Activated gamma-delta T cell (primary cell): ENCODE results near the gene MRPL20.

Experiments
- DNase-seq: peaks from one replicate; lab custom pipeline; 2025; lab: John Stamatoyannopoulos, UW

Gene MRPL20

DNA sequence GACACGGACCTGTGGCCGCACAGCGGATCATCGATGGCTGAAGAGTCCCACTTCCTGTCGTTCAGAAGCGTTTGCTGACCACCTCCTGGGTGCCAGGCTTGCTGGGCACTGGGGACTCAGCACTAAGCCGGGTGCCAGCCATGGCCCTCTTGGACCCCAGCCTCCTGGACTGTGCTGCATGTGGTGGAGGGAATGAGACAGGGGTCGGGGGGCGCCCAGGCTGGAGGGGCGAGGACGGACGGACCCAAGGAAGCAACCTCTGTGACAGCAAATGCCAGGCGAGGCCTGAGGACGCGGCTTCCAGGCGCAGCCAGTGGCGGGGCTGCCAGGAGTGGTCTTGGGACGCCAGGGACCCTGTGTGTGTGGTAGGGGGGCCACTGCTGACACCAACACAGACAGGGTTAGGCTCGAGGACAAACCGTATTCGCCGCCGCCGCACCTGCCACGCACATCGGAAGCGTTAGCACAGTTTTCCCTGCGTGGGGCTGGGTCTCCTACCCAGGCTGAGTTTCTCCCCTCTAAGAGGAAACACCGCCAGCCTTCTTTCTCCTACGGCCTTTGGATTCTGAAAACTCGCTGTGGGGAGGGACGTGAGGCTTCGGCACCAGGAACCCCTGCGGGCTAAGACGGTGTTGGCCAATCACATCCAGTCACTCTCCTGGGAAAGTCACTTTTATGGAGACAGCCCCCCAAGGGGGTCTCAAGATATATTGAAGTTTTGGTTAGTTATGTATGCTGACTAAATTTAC, 45.7 kb downstream of the MRPL20 start:
- no peak for DNase-seq

DNA sequence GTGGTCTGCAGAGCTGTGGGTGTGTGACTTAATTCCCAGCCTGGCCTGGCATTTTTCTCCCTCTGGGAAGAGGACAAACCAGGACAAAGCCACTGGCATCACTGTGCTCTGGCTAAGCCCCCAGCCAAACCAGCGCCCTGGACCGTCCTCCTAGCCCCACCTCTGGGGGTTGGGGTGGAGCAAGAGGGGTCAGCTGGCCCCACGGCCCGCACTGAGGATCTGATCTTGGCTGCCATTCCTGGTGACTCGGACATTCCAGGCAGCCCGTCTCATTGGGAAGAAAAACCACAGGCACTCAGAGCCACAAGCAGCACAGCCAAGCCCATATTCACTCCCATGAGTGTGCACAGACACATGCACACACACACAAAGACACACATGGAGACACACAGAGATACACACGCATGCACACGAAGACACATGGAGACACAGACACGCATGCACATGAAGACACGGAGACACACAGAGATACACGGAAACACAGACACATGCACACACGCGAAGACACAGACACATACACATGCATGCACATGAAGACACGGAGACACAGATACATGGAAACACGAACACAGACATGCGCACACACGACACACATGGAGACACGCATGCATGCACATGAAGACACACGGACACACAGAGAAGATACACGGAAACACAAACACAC, 46.5 kb downstream of the MRPL20 start:
- DNase-seq = no peak

DNA sequence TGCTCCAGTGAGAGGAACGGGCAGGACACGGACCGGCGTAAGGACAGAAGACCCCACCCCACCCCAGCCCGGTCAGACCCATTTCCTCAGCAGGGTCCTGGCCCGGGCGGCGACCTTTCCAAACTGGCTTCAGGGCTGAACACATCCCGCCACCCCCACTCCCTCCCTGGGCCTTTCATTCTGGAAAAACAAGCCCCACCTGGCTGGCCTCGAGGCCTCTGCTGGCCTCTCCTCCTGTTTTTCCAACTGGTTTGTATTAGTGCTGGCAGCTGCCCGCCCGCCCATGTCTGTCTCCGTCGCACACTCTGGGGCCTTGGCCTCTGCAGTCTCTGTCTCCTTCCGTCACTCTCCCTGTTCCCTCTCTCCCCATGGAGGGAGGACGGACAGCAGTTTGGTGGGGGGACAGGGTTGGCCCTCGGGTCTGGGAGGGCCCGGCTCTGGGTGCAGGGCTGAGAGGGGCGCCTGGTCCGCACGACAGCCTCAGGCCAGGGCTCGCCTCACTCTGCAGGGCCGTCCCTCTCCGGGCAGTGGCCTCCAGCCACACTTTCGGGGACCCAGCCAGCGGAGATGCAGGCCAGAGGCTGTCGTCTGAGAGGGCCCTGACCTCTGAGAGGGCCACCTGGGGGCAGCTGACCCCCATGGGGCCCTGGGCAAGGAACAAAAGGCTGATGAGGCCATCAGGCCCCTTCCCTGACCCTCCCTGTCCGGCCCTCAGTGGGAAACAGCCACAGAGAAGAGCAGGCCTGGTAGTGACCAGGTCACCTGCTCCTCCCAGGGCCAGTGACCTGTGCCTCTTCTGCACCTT, 47.2 kb downstream of the MRPL20 start:
- DNase-seq = no peak

DNA sequence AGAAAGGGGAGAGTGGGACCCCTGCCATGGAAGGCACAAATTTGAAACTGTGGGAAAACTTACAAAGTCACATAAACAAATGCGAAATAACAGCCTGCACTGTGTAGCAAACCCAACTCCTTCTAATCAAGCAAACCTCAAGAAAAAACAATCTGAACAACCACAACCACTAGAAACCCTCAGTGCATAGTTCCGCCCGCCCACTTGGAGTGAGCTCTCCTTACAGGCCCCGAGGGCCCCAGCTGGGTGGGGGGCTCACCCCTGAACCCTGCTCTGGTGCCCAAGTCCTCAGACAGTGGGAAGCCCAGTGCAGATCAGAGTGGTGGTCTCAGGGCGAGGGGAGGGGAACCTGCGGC, 47.8 kb downstream of the MRPL20 start:
- DNase-seq = no peak

DNA sequence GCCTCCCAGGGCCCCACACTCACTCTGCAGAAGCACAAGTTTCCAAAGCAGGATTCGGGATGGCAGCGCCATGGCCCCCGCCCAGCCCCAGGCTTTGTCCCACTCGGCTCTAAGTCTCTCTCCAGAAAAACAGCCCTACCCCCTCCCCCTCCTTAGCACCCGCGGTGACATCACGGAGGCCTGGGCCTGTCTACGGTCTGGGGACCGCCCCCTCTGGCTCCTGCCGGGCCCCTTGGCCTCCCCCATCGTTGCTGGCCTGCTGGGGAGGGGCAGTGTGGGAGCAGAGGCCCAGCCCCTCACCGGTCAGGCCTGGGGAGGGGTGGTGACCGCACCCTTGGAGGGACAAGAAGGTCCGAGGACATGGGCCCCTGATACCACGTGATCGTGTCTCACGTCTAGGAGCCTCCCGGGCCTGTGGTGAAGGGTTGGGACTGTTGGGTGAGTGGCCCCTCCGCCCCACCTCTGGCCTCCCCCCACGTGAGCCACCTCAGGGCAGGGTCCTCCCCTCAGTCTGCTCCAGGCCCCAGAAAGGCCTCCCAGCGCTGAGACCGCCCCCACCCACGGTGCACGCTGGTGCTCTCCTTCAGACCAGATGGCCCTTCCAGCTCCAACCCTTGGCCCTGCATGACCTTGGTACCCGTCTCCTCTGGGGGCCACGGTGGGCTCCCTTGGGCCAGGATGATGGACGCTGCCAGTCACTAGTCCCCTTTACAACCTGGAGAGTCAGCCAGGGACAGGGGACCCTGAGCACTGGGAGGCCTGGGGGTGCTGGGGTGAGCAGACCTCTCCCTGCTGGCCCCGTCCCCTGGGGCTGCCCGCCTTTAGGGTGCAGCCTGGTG, 48.4 kb downstream of the MRPL20 start, which contains the start of gene MXRA8:
Gene MXRA8 (minus strand): TSS at position 123 of the 839 bp plus-strand sequence. CDS start 51 bp downstream, at position 72.
- DNase-seq = no peak

DNA sequence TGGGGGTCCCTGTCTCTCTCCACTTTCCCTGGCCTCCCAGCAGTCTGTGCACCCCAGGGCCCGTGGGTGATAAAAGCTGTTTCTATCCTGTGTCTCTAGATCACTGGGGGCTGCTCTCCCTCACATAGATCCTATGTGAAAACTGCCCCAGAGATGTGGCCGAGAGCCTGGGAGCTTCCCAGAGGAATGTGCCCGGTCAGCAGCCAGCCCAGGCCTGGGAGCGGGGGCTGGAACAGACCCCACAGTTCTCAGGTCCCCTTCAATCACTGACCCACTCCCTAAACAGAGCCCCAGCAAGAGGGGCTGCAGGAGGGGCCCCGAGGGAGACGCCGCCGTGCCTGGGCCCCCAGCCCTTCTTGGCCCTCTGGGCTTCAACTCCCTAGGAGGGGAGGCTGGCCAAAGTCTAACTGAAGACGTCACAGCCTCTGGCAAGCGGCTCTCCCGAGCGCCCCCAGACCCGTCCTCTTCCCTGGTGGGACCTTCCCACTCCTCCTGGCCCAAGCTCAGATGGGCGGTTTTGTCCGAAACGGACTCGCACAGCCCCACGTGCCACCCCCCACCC, 49.1 kb downstream of the MRPL20 start:
- DNase-seq = no peak

DNA sequence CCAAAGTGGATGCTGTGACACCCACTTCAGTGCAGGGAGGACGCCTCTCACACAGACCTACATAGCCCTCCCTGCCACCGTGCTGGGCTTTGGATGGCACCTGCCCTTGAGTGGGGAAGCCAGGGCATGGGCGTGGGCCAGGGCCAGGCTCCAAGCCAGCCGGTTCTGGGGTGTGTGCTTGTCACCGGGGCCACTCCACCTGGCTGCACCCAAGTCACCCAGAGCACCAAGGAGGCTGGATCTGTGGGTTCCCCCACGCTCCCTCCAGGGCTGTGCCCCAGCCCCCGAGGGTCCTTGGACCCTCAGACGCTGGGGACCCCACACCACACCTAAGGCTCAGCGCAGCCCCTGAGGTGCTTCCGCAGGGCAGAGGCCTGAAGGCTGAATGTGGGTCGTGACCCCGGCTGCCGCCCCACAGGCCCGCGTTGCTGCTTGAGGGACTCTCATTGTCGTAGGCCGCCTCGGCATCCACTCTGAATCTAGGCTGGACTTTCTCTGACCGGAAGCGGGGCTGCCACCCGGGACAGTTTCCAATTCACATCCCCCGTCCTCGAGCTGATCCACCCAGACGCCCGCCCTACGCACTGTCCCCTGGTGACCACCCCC, 50.2 kb downstream of the MRPL20 start:
- no peak for DNase-seq

DNA sequence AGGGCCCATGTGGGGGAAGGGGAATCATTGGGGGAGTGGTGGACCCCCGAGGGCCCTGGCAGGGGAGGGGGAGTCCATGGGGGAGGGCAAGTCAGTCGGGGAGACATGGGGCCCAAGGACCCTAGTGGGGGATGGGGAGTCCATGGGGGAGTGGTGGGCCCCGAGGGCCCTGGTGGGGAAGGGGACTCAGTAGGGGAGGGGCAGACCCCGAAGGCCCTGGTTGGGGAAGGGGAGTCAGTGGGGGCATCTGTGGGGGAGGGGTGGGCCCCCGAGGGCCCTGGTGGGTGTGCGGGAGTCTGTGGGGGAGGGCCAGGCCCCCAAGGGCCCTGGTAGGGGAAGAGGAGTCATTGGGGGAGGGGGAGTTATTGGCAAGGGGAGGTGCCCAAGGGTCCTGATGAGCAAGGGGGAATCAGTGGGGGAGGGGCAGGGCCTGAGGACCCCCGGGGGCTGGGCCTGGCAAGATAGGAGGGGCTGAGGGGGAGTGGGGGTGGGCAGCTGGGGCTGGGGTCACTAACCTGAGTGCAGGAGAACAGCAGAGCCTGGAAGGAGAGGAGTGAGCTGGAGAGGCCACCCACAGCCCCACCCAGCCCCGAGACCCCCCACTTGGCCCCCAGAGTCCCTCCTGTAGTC, 50.8 kb downstream of the MRPL20 start:
- DNase-seq = no peak

DNA sequence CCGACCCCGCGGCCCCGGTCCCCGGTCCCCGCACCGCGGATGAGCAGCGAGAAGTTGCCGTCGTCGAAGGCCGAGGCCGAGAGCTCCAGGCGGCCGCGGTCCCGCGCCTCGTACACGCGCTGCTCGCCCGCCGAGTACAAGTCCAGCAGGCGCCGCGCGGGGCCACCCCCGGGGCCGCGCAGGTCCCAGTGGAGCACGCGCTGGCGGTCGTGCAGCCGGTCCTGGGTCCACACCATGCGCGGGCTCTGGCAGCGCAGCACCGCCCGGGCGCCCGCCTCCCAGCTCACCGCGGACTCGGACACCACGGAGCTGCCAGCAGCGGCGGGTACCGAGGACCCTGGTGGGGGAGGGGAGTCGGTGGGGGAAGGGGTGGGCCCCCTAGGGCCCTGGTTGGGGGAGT, 51.7 kb downstream of the MRPL20 start:
- no peak for DNase-seq

DNA sequence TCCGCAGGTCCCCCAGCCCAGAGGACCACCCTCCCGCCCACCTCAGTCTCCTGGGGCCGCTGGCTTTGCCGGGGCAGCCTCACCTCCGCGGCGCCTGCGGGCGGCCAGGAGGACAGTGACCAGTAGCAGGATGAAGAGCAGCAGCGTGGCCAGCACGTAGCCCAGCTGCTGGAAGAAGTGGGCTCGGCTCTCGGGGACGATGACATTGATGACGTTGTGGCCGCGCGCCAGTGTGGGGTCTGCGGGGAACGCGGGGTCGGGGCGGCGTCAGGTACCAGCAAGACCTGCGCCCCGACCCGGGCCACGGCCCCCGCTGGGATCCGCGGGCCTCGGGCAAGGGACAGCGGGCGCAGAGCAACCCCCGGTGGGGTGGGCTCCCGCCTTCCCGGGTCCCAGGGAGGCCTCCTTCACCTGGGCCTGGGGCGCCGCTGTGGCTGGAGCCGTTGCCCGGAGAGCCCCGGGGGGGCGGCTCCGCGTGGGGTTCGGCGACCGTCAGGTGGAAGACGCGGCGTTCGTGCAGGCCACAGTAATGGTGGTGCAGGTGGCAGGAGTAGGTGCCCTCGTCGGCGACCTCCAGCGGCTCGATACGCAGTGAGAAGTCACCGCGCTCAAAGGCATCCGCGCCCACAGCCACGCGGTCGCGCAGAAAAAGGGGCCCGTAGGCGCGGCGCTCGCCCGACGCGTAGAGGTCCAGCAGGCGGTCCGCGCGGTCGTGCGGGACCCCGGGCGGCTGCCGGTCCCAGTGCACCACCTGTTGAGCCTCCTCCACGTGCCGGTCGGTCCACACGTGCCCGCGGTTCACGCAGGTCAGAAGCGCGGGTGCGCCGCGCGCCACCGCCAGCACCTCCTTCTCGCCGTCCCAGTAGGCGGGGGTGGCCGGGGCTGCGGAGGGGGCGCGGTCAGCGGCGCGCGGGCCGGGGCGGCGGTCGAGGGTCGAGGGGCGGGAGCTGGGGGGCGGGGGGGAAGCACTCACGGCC, 52.5 kb downstream of the MRPL20 start:
- DNase-seq = no peak

DNA sequence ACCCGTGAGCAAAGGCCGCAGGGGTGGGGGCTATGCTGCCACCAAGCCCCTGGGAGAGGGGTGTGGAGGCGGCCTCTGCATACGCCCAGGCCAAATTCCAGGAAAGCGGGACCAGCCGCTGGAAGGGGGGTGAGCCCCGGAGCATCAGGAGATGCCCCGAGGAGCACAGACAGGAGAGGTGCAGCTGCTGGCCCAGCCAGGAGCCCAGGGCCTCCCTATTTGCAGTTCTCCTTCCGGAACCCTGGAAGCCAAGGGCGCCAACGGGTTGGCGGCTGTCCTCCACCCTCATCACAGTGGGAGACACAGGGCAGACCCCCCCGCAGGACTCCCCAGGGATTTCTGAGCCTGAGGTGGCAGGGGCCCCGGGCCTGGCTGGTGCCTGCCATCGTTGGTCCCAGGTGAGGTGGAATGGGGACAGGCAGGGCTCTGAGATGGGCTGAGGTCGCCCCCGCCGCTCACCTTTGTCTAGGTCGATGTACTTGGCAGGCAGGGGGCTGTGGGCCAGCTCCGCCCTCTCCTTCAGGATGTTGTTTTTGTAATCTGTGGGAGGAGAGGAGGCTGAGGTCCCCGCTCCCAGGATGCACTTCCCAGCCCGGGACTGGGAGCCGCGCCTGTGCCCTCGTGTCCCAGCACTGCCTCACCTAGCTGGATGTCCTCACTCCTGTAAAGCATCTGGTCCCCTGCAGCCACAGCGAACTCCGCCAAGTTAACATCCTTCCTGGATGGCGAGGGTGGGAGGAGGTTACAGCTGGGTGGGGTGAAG, 53.5 kb downstream of the MRPL20 start:
- DNase-seq = no peak

DNA sequence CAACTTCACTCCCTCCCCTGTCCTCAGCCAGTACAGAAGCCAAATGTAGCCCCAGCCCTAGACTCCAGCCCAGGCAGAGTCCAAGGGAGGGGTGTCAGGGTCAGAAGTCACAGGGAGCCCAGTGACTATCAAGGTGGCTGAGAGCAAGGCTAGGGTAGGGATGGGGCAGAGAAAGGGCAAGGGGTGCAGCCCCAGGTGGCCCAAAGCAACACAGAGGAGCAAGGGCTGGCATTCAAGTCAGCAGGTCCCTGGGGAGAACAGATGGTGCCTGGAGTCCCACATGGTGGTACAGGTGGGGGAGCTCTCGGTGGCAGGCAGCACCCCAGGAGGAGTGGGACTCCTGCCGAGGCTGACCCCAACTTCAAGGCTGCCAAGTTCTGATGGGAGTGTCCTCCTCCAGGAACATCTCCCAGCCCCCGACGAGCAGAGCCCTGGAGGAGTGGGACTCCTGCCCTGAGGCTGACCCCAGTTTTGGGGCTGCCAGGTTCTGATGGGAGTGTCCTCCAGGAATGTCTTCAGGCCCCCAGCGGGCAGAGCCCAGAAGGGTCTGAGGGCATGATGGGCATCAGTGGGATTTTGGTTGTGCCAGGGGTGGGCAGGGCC, 54.2 kb downstream of the MRPL20 start:
- no peak for DNase-seq
